Suppressor macrophage (primary cell): ENCODE results near the gene ARID4B.
A peak's percentile ranks its signal among the peaks of the same experiment; 100 is the strongest.
"Not testable (repeated sequence)": the region's sequence is repeated elsewhere in the genome, so short reads cannot be mapped to it uniquely, and the experiment has no call there.

Experiments used
- DNase-seq, 4 experiments: peaks; one replicate each; pipeline ENCODE4 v3.0.0-alpha.2; 2020 to 2022

The ARID4B gene

GRCh38 chr1:235296729-235297128 is 31.2 kb downstream of the ARID4B start:
- DNase-seq = no peak

GRCh38 chr1:235295902-235296350 is 32.1 kb downstream of the ARID4B start:
- DNase-seq = no peak

- no peak for DNase-seq
Observed at GRCh38 chr1:235293322-235293942, 34.5 kb downstream of the ARID4B start.

- no peak for DNase-seq
Observed at GRCh38 chr1:235292790-235293189, 35.2 kb downstream of the ARID4B start.

GRCh38 chr1:235291599-235292091 is 36.3 kb downstream of the ARID4B start:
- peak in 3 of 4 experiments; percentile 10 to 45 (median 40) for DNase-seq

- DNase-seq = no peak
Observed at GRCh38 chr1:235290740-235291502, 37.1 kb downstream of the ARID4B start.

- no peak for DNase-seq
Observed at GRCh38 chr1:235289859-235290739, 37.9 kb downstream of the ARID4B start.

GRCh38 chr1:235287208-235287882 is 40.6 kb downstream of the ARID4B start:
- no peak for DNase-seq

GRCh38 chr1:235286667-235287066 is 41.3 kb downstream of the ARID4B start:
- no peak for DNase-seq

- no peak for DNase-seq
Observed at GRCh38 chr1:235284231-235284769, 43.7 kb downstream of the ARID4B start.

GRCh38 chr1:235283636-235284035 is 44.3 kb downstream of the ARID4B start:
- not testable (repeated sequence) for DNase-seq

GRCh38 chr1:235280467-235280866 is 47.5 kb downstream of the ARID4B start:
- DNase-seq = no peak

GRCh38 chr1:235279694-235280093 is 48.3 kb downstream of the ARID4B start:
- no peak for DNase-seq

GRCh38 chr1:235278915-235279292 is 49.1 kb downstream of the ARID4B start:
- no peak for DNase-seq

- DNase-seq = no peak
Observed at GRCh38 chr1:235278233-235278914, 49.6 kb downstream of the ARID4B start.

- no peak for DNase-seq
Observed at GRCh38 chr1:235277709-235278108, 50.3 kb downstream of the ARID4B start.

GRCh38 chr1:235275836-235276235 is 52.1 kb downstream of the ARID4B start:
- no peak for DNase-seq

- DNase-seq = peak; percentile 38 to 66 (median 52)
Observed at GRCh38 chr1:235275223-235275622, 52.8 kb downstream of the ARID4B start.

GRCh38 chr1:235272851-235273250 is 55.1 kb downstream of the ARID4B start:
- DNase-seq = no peak

- peak in 2 of 4 experiments; percentile 2 to 5 for DNase-seq
Observed at GRCh38 chr1:235270625-235271024, 57.4 kb downstream of the ARID4B start.

GRCh38 chr1:235269990-235270389 is 58.0 kb downstream of the ARID4B start:
- DNase-seq = not testable (repeated sequence)
